ENCODE measurements around the gene JMJD7.

Gene JMJD7

DNA sequence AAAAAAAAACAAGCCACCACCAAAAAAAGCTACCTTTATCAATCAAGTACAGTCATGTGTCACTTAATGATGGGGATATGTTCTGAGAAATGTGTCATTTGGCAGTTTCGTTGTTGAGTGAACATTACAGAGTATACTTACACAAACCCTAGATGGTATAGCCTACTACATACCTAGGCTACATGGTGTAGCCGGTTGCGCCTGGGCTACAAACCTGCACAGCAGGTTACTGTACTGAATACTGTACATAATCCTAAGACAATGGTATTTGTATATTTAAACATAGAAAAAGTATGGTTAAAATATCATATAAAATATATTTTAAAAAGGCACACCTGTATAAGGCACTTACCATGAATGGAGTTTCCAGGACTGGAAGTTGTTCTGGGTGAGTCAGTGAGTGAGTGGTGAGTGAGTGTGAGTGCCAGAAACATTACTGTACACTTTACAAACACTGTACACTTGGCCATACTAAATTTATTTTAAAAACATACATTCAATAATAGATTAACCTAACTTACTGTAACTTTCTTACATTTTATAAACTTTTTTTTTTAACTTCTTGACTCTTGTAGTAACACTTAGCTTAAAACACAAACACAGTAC is 25.9 kb upstream of the JMJD7 start:
- no peak for DNase-seq

- DNase-seq: no peak
These were observed 23.5 kb upstream of the JMJD7 start for GRCh38 chr15:41804361-41804760.

- DNase-seq: no peak
These were observed 22.8 kb upstream of the JMJD7 start for GRCh38 chr15:41804916-41805666.

DNA sequence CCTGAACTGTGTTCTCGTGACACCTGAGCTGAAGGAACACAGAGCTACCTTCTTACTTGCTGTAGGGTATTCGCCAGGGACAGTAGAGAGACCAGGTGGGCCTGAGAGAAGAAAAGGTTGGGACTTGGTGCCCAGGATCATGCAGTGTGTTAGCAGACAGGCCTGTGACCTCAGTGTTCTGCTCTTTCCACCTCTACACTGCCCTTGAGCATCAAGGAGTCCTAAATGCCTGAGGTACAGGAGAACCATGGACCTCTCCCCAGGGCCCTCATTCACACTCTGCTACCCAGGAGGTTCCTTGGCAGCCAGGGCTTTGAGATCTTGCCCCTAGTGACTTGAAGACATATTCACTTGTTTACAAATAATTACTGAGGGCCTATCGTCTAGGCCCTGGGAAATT is 22.2 kb upstream of the JMJD7 start:
- no peak for DNase-seq

- DNase-seq: no peak
These were observed 21.4 kb upstream of the JMJD7 start for GRCh38 chr15:41806291-41807181.

GRCh38 chr15:41809121-41809520 is 18.8 kb upstream of the JMJD7 start:
- no peak for DNase-seq

DNA sequence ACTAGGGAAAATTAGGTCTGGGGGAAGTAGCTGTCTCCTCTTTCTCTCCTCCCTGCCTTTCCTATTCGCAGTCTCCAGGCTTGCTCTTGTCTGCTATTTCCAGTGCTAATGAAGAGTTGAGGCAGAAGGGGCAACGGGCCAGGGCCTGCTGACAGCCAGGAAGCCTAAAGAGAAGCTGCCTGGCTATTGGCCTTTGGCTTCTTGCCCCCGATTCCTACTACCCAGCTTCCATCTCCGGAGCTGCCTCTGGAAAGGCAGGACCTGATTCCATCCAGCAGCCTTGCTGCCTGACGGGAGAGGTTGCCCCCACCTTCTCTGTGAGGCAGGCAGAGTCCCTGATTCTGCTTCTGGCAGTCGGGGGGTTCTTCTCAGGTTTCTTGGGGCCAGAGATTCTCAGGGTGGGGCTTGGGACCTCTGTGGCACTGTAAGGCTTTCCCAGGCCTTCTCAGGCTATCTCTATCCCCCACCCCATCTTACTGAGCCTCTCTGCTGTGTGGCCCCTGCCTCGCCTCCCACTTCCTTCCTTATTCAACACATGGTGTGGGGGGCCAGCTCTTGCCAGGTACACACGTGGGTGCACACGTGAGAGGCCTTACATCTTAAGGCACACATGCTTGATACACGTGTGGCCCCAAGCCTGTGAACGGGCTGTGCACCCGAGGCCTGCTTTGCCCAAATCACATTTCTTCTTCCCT is 18.2 kb upstream of the JMJD7 start:
- no peak for DNase-seq

GRCh38 chr15:41810651-41811431 is 17.1 kb upstream of the JMJD7 start:
- DNase-seq: no peak

DNA sequence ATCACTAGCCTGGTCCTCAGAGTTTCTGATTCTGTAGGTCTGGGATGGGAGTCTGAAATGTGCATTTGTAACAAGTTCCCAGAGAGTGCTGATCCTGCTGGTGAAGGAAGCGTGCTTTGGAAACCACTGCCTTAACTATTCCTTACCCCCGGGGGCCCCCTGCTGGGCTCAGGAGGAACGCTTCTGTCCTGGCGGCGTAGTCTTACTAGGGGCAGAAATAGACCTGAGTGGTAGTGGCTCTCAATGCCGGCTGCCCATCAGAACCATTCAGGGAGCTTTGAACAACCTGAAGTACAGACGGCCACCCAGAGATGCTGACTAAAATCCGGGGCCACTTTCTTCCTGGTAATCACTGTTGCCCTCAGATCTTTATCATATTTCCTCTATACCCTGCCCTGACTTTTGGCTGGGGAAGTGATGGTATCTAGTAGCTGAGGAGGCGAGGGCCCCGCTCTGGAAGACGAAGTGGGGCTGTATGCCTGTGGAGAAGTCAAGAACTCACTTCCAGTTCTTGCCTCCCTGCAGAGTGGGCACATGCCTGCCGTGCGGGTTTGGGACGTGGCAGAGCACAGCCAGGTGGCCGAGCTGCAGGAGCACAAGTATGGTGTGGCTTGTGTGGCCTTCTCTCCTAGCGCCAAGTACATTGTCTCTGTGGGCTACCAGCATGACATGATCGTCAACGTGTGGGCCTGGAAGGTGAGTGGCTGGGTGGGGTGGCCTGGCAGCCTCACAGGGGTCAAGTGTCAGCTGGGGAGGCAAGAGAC is 16.3 kb upstream of the JMJD7 start:
- DNase-seq: peak; percentile 74 to 80

- no peak for DNase-seq
These were observed 15.0 kb upstream of the JMJD7 start for GRCh38 chr15:41812820-41813375.

DNA sequence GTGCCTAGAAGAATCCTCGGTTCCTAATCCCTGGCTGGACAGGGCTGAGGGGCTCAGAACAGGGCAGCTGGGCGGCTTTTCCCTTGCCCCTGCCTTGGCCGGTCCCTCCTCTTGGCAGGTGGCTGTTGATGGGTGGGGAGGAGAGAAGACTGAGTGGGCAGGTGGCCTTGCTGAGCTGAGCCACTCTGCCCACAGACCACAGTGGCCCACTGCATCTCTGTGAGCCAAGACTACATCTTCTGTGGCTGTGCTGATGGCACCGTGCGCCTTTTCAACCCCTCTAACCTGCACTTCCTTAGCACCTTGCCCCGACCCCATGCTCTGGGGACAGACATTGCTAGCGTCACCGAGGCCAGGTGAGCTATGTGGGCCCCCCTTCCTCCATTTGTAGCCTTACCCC is 14.5 kb upstream of the JMJD7 start:
- DNase-seq: no peak

- no peak for DNase-seq
These were observed 13.4 kb upstream of the JMJD7 start for GRCh38 chr15:41814534-41814933.

DNA sequence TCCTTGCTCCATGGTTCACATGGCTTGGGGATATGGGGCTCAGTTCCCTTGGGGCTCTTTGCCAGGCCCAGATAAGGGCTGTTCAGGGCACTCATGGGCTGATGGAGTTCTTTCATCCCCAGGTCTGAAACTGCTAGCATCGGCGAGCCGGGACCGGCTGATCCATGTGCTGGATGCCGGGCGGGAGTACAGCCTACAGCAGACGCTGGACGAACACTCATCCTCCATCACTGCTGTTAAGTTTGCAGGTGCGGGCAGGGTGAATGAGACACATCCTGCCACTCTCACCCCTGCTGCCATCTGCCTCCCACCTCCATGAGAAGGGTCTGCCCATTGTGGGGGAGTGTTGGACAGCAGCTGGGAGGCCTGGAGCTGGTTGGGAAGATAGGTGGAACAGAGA is 11.1 kb upstream of the JMJD7 start:
- no peak for DNase-seq

DNA sequence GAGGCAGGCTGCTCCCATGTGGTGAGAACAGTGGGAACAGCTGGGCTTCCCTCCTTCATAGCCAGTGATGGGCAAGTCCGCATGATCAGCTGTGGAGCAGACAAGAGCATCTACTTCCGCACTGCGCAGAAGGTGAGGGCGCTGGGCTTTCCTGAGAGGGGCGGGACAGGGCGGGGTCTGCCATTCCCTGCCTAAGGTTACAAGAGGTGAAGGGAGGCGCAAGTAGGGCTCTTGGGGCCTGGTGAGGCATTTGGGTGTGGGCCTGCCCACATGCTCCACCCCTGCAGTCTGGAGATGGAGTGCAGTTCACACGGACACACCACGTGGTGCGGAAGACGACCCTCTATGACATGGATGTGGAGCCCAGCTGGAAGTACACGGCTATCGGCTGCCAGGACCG is 10.6 kb upstream of the JMJD7 start:
- no peak for DNase-seq

GRCh38 chr15:41817781-41818180 is 10.1 kb upstream of the JMJD7 start:
- DNase-seq: no peak

DNA sequence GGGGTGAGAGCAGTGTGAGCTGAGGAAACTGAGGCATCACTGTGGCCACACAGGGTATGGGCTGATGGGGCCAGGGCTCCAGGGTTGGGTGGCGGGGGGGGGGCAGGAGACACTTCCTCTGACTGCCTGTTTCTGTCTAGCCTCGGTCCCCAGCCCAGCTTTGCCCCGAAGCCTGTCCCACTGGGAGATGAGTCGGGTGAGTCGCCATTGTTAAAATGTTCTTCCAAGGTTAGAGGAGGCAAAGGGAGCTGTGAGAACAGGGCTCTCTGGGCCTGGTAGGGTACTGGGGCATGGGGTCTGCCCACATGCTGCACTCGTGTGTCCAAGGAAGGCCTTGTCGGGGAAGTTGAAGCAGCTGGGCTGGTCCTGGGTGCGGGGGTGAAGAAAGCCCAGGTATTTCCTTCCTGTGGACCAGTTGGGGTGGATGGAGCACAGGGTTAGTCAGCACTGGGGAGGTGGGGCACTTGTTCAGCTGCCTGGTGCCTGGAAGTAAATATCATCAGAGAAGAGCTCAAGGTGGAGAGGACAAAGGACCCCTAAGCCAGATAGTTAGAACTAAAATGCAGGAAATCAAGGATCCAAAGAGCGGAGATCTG is 8.3 kb upstream of the JMJD7 start:
- no peak for DNase-seq

- no peak for DNase-seq
These were observed 7.0 kb upstream of the JMJD7 start for GRCh38 chr15:41820791-41821423.

DNA sequence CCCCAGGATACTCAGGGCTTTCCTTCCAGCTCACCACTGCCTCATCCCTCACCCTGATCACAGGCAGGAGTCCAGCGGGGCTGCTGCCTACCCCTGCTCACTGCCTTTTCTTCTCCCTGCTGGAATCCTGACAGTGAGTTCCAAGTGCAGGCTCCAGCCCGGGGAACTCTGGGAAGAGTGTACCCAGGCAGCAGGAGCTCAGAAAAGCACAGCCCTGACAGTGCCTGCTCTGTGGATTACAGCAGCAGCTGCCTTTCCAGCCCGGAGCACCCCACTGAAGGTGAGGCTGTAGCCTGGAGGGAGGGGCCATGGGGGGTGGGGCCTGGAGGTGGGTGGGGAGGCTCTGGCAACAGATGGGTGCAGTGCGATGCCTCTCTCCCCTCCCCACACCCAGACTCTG is 6.1 kb upstream of the JMJD7 start:
- DNase-seq: no peak

DNA sequence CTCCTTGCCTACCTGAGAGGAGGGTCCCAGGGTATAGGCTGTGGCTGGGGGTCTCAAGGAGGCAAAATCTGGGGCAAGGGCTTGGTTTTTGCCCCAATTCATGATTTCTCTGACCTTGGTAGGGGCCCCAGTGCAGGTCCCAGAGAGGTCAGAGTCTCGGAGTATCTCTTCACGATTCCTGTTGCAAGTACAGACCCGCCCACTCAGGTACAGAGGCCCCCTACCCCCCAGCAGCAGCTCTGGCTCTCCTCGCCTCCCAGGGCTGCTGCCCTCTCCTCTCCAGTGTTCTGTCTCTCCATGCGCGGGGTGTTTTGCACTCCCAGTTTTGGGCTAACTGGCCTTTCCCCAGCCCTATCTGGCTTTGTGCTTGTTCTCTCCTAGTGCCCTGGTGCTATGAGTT is 5.4 kb upstream of the JMJD7 start:
- DNase-seq: no peak

DNA sequence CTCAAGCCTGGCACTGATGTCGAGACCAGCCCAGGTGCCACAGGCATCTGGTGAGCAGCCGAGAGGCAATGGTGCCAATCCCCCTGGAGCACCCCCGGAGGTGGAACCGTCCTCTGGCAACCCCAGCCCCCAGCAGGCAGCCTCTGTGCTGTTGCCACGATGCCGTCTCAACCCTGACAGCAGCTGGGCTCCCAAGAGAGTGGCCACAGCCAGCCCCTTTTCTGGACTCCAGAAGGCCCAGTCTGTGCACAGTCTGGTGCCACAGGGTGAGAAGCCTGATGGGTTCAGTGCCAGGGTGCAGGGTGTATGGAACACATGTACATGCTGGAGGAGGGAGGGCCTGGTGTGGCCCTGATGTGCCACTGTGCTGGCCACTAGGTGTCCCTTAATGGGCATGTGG is 4.9 kb upstream of the JMJD7 start:
- no peak for DNase-seq
